Activated CD4-positive, alpha-beta T cell treated with anti-CD3 and anti-CD28 coated beads, Interleukin-2, amount 50 U/mL, for 4 hours (primary cell): ENCODE results near the gene LAS1L.
"Not testable (repeated sequence)": the region's sequence is repeated elsewhere in the genome, so short reads cannot be mapped to it uniquely, and the experiment has no call there.

Source experiments
- DNase-seq, 2 experiments: peaks; one replicate each; pipeline ENCODE4 v3.0.0-alpha.2; 2020

LAS1L gene

GRCh38 chrX:65534450-65535292 is at the start of gene LAS1L:
Gene LAS1L, minus strand, starts transcription at chrX:65534787. Its CDS starts 72 bp downstream, at chrX:65534715.
- peak; percentile 82 to 85 for DNase-seq

- DNase-seq, result no peak
Measured at GRCh38 chrX:65582450-65583082, 48.0 kb upstream of the LAS1L start.

GRCh38 chrX:65581661-65582339 is 47.2 kb upstream of the LAS1L start:
- peak; percentile 44 to 51 for DNase-seq

- no peak for DNase-seq
Measured at GRCh38 chrX:65578346-65578745, 43.8 kb upstream of the LAS1L start.

- no peak for DNase-seq
Measured at GRCh38 chrX:65576160-65576559, 41.6 kb upstream of the LAS1L start.

GRCh38 chrX:65575022-65575421 is 40.4 kb upstream of the LAS1L start:
- DNase-seq, result no peak

GRCh38 chrX:65574356-65574755 is 39.8 kb upstream of the LAS1L start:
- DNase-seq, result no peak

- no peak for DNase-seq
Measured at GRCh38 chrX:65572971-65573370, 38.4 kb upstream of the LAS1L start.

GRCh38 chrX:65562850-65563249 is 28.3 kb upstream of the LAS1L start:
- DNase-seq, result not testable (repeated sequence)

- no peak for DNase-seq
Measured at GRCh38 chrX:65551489-65552339, 17.1 kb upstream of the LAS1L start.

GRCh38 chrX:65551086-65551485 is 16.5 kb upstream of the LAS1L start:
- no peak for DNase-seq

- no peak for DNase-seq
Measured at GRCh38 chrX:65545456-65545855, 10.9 kb upstream of the LAS1L start.

- no peak for DNase-seq
Measured at GRCh38 chrX:65537229-65537628, 2.6 kb upstream of the LAS1L start.

- DNase-seq, result no peak
Measured at GRCh38 chrX:65536291-65536690, 1.7 kb upstream of the LAS1L start.

- DNase-seq, result no peak
Measured at GRCh38 chrX:65532016-65532415, 2.6 kb downstream of the LAS1L start.

- DNase-seq, result peak; percentile 27 to 47
Measured at GRCh38 chrX:65528705-65529340, 5.8 kb downstream of the LAS1L start.

GRCh38 chrX:65528293-65528692 is 6.3 kb downstream of the LAS1L start:
- no peak for DNase-seq

- DNase-seq, result no peak
Measured at GRCh38 chrX:65524139-65524538, 10.4 kb downstream of the LAS1L start.

- DNase-seq, result no peak
Measured at GRCh38 chrX:65522739-65523372, 11.7 kb downstream of the LAS1L start.

GRCh38 chrX:65519530-65519929 is 15.1 kb downstream of the LAS1L start:
- not testable (repeated sequence) for DNase-seq

GRCh38 chrX:65518980-65519379 is 15.6 kb downstream of the LAS1L start:
- DNase-seq, result not testable (repeated sequence)

- DNase-seq, result no peak
Measured at GRCh38 chrX:65517923-65518322, 16.7 kb downstream of the LAS1L start.
